Measurements from ENCODE around the gene SHC1.

Gene SHC1

GRCh38 chr1:155011004-155011416, 40.5 kb upstream of the SHC1 start:
- no peak for DNase-seq (ENCODE audit: low read depth)
- TF ChIP-seq CTCF (conservative IDR thresholded peaks at IDR 0.05; ENCODE audit: low read depth, low read length) = no peak
- no peak overlapping the region for H3K4me3 ChIP-seq (ENCODE audit: low read length)

GRCh38 chr1:155010211-155010918, 39.8 kb upstream of the SHC1 start:
- H3K4me3 ChIP-seq (ENCODE audit: low read length) = no peak overlapping the region
- no peak for TF ChIP-seq CTCF (conservative IDR thresholded peaks at IDR 0.05; ENCODE audit: low read depth, low read length)
- DNase-seq (ENCODE audit: low read depth) = no peak

GRCh38 chr1:155009742-155010141, 39.2 kb upstream of the SHC1 start:
- no peak for DNase-seq (ENCODE audit: low read depth)
- TF ChIP-seq CTCF (conservative IDR thresholded peaks at IDR 0.05; ENCODE audit: low read depth, low read length) = no peak
- no peak overlapping the region for H3K4me3 ChIP-seq (ENCODE audit: low read length)

GRCh38 chr1:155009221-155009711, 38.7 kb upstream of the SHC1 start:
- no peak for DNase-seq (ENCODE audit: low read depth)
- no peak overlapping the region for H3K4me3 ChIP-seq (ENCODE audit: low read length)
- no peak for TF ChIP-seq CTCF (conservative IDR thresholded peaks at IDR 0.05; ENCODE audit: low read depth, low read length)

- TF ChIP-seq CTCF (conservative IDR thresholded peaks at IDR 0.05; ENCODE audit: low read depth, low read length) = no peak
- H3K4me3 ChIP-seq (ENCODE audit: low read length) = no peak overlapping the region
- DNase-seq (ENCODE audit: low read depth) = no peak
Observed at GRCh38 chr1:155008015-155008941, 37.7 kb upstream of the SHC1 start.

GRCh38 chr1:155007251-155007828, 36.8 kb upstream of the SHC1 start:
- TF ChIP-seq CTCF (conservative IDR thresholded peaks at IDR 0.05; ENCODE audit: low read depth, low read length) = no peak
- H3K4me3 ChIP-seq (ENCODE audit: low read length) = no peak overlapping the region
- DNase-seq (ENCODE audit: low read depth) = no peak
